Kidney tubule cell (primary cell): ENCODE data around the gene RYR1.
"Not testable (repeated sequence)": the region's sequence is repeated elsewhere in the genome, so short reads cannot be mapped to it uniquely, and the experiment has no call there.

Source experiments
- DNase-seq: peaks from one replicate; pipeline ENCODE4 v3.0.0-alpha.2; 2018; ENCODE audit warnings: low spot score

RYR1 gene

GRCh38 chr19:38538793-38539528 is 105.5 kb downstream of the RYR1 start:
- peak; percentile 9 for DNase-seq

- no peak for DNase-seq
Measured at GRCh38 chr19:38539751-38540150, 106.3 kb downstream of the RYR1 start.

GRCh38 chr19:38542040-38542439 is 108.5 kb downstream of the RYR1 start:
- DNase-seq = no peak

GRCh38 chr19:38543286-38543806 is 109.9 kb downstream of the RYR1 start:
- no peak for DNase-seq

GRCh38 chr19:38543807-38544568 is 110.5 kb downstream of the RYR1 start:
- DNase-seq = peak; percentile 88

- no peak for DNase-seq
Measured at GRCh38 chr19:38544569-38545315, 111.3 kb downstream of the RYR1 start.

- no peak for DNase-seq
Measured at GRCh38 chr19:38545596-38545995, 112.1 kb downstream of the RYR1 start.

- no peak for DNase-seq
Measured at GRCh38 chr19:38547421-38547820, 113.9 kb downstream of the RYR1 start.

GRCh38 chr19:38549061-38549460 is 115.6 kb downstream of the RYR1 start:
- no peak for DNase-seq

- DNase-seq = no peak
Measured at GRCh38 chr19:38549942-38550341, 116.5 kb downstream of the RYR1 start.

GRCh38 chr19:38550376-38550775 is 116.9 kb downstream of the RYR1 start:
- DNase-seq = no peak

- no peak for DNase-seq
Measured at GRCh38 chr19:38551450-38551813, 117.9 kb downstream of the RYR1 start.

- not testable (repeated sequence) for DNase-seq
Measured at GRCh38 chr19:38553239-38553638, 119.7 kb downstream of the RYR1 start.

GRCh38 chr19:38554676-38555141 is 121.2 kb downstream of the RYR1 start:
- DNase-seq = no peak

GRCh38 chr19:38555200-38555599 is 121.7 kb downstream of the RYR1 start:
- no peak for DNase-seq

- no peak for DNase-seq
Measured at GRCh38 chr19:38556521-38557174, 123.2 kb downstream of the RYR1 start.

- no peak for DNase-seq
Measured at GRCh38 chr19:38557205-38557799, 123.8 kb downstream of the RYR1 start.

GRCh38 chr19:38558933-38559332 is 125.4 kb downstream of the RYR1 start:
- not testable (repeated sequence) for DNase-seq

- peak; percentile 60 for DNase-seq
Measured at GRCh38 chr19:38559428-38560401, 126.2 kb downstream of the RYR1 start.

GRCh38 chr19:38561053-38561606 is 127.6 kb downstream of the RYR1 start:
- DNase-seq = no peak
